Esophagus squamous epithelium (tissue), 4 donors: ENCODE results near the gene PROSER2.

Source experiments
- CTCF ChIP-seq, 6 experiments: fragments of 450-650 bp in 4 of 6; fragments of 200-600 bp in 2 of 6; sonication (generic) in 2 of 6; IDR thresholded peaks; one replicate each; pipeline ENCODE4 v1.5.1; 2016 to 2019; ENCODE audit warnings: antibody characterized with exemption in 6 of 6, mild to moderate bottlenecking in 4 of 6, moderate library complexity in 4 of 6
- POLR2A ChIP-seq, 4 donors: fragments of 450-650 bp; IDR thresholded peaks; one replicate each; pipeline ENCODE4 v1.6.1; 2017; ENCODE audit warnings: antibody characterized with exemption in 4 of 4, mild to moderate bottlenecking in 4 of 4, moderate library complexity in 3 of 4

- no peak for TF ChIP-seq CTCF (IDR thresholded peaks at IDR 0.05)
- no peak for TF ChIP-seq POLR2A (IDR thresholded peaks at IDR 0.05)
Measured at GRCh38 chr10:11824825-11825224, 1.7 kb downstream of the PROSER2 start.
